CD14-positive monocyte (primary cell): ENCODE data around the gene EXOC4. TPM values are rescaled to one million over a fixed set of nuclear protein-coding genes. Genes with fewer than 3 reads are reported as not detected.

Source experiments
- DNase-seq, 3 donors: peaks; one replicate each; pipeline ENCODE4 v3.0.0-alpha.2; 2011 to 2022
- H2AFZ ChIP-seq: 2 replicates; pipeline ENCODE4 v1.6.0; 2012; ENCODE audit warnings: mild to moderate bottlenecking, low read depth, low read length, inconsistent platforms; ENCODE audit not compliant: insufficient read depth, poor library complexity, severe bottlenecking
- H3K27ac ChIP-seq, 2 donors: 1 replicate in 1 of 2; 2 replicates in 1 of 2; pipeline ENCODE4 v1.5.1; 2012 to 2013; ENCODE audit warnings: low read length in 2 of 2, control low read depth in 1 of 2, inconsistent platforms in 1 of 2, low read depth in 1 of 2, mild to moderate bottlenecking in 1 of 2
- H3K27me3 ChIP-seq, 2 donors: one replicate each; pipeline versions ENCODE4 v1.6.0 to v1.6.1; 2011 to 2013; ENCODE audit warnings: low read length in 2 of 2; ENCODE audit not compliant: control insufficient read depth in 2 of 2, insufficient read depth in 2 of 2
- H3K36me3 ChIP-seq, 2 donors: replicated peaks in 1 of 2; 1 replicate in 1 of 2; 2 replicates in 1 of 2; pipeline versions ENCODE4 v1.5.1 to v1.6.1; 2012 to 2013; ENCODE audit warnings: low read length in 2 of 2, control low read depth in 1 of 2, inconsistent platforms in 1 of 2, mild to moderate bottlenecking in 1 of 2; ENCODE audit not compliant: insufficient read depth in 2 of 2, control insufficient read depth in 1 of 2
- H3K4me1 ChIP-seq, 2 donors: 1 replicate in 1 of 2; 2 replicates in 1 of 2; pipeline versions ENCODE4 v1.5.1 to v1.6.1; 2012 to 2013; ENCODE audit warnings: low read length in 2 of 2, control low read depth in 1 of 2, inconsistent platforms in 1 of 2, mild to moderate bottlenecking in 1 of 2, moderate library complexity in 1 of 2; ENCODE audit not compliant: insufficient read depth in 2 of 2, control insufficient read depth in 1 of 2
- H3K4me2 ChIP-seq: replicated peaks from 2 replicates; pipeline ENCODE3; 2012; ENCODE audit warnings: low read length, moderate library complexity, mild to moderate bottlenecking; ENCODE audit not compliant: poor library complexity, severe bottlenecking; ENCODE audit errors: extremely low read depth
- H3K4me3 ChIP-seq, 3 experiments: fragments of 200-600 bp in 1 of 3; sonication (generic) in 1 of 3; replicated peaks in 1 of 3; 1 replicate in 2 of 3; 2 replicates in 1 of 3; pipeline ENCODE4 v1.5.1; 2011 to 2013; ENCODE audit warnings: low read length in 3 of 3, mild to moderate bottlenecking in 3 of 3, control low read depth in 2 of 3, low read depth in 2 of 3, inconsistent platforms in 1 of 3, moderate library complexity in 1 of 3
- H3K79me2 ChIP-seq: 2 replicates; pipeline ENCODE4 v1.6.0; 2012; ENCODE audit warnings: mild to moderate bottlenecking, control low read depth, inconsistent platforms, low read length, moderate library complexity; ENCODE audit not compliant: insufficient read depth
- H3K9ac ChIP-seq: 2 replicates; pipeline ENCODE4 v1.6.0; 2017; ENCODE audit warnings: low read length, mild to moderate bottlenecking; ENCODE audit not compliant: insufficient read depth, poor library complexity, severe bottlenecking
- H3K9me3 ChIP-seq, 2 donors: replicated peaks in 1 of 2; 1 replicate in 1 of 2; 2 replicates in 1 of 2; pipeline versions ENCODE4 v1.5.1 to v1.6.1; 2012 to 2013; ENCODE audit warnings: low read length in 2 of 2, control low read depth in 1 of 2; ENCODE audit not compliant: control insufficient read depth in 1 of 2, insufficient read depth in 1 of 2
- H4K20me1 ChIP-seq: 2 replicates; pipeline ENCODE4 v1.6.0; 2012; ENCODE audit warnings: mild to moderate bottlenecking, low read length, control low read depth, moderate library complexity; ENCODE audit not compliant: insufficient read depth
- H3K27ac Mint-ChIP-seq, 7 donors: one replicate each; pipeline ENCODE4 v1.8.0; 2020; ENCODE audit warnings: mild to moderate bottlenecking in 7 of 7, mixed read lengths in 7 of 7, moderate library complexity in 6 of 7, inconsistent platforms in 2 of 7
- H3K27me3 Mint-ChIP-seq, 3 donors: one replicate each; pipeline ENCODE4 v1.8.0; 2021 to 2022; ENCODE audit warnings: low read depth in 3 of 3, mild to moderate bottlenecking in 3 of 3, mixed read lengths in 3 of 3, moderate library complexity in 3 of 3, inconsistent platforms in 1 of 3
- H3K36me3 Mint-ChIP-seq, 2 donors: one replicate each; pipeline ENCODE4 v1.8.0; 2020; ENCODE audit warnings: mixed read lengths in 2 of 2, inconsistent platforms in 1 of 2, mild to moderate bottlenecking in 1 of 2
- H3K4me1 Mint-ChIP-seq: one replicate; pipeline ENCODE4 v1.8.0; 2020; ENCODE audit warnings: mild to moderate bottlenecking, mixed read lengths
- H3K4me3 Mint-ChIP-seq, 2 donors: one replicate each; pipeline ENCODE4 v1.8.0; 2020; ENCODE audit warnings: mild to moderate bottlenecking in 2 of 2, mixed read lengths in 2 of 2, moderate library complexity in 1 of 2
- H3K9me3 Mint-ChIP-seq, 7 donors: one replicate each; pipeline ENCODE4 v1.8.0; 2020 to 2022; ENCODE audit warnings: mixed read lengths in 7 of 7, mild to moderate bottlenecking in 6 of 7, moderate library complexity in 6 of 7, inconsistent platforms in 2 of 7
- CTCF ChIP-seq: fragments of 200-600 bp; IDR thresholded peaks from one replicate; pipeline ENCODE4 v1.8.0; 2022; ENCODE audit warnings: antibody characterized with exemption, mild to moderate bottlenecking
- WGBS: methylation state at CpG from one replicate; pipeline ENCODE4 v1.1.5; 2013; ENCODE audit warnings: missing lambda C conversion rate; ENCODE audit not compliant: insufficient coverage; 5-methylcytosine and 5-hydroxymethylcytosine counted together
- intact Hi-C, 2 donors: fragments of 100-400 bp; cut with micrococcal nuclease; formaldehyde crosslinking; loops; one replicate each; pipeline versions ENCODE4 v1.15.0 to v1.15.1; 2023
- polyA plus RNA-seq, 3 donors: library from polyadenylated mRNA; depleted of rRNA in 1 of 3; unstranded in 2 of 3; stranded (reverse) in 1 of 3; fragments of 300-500 nt in 2 of 3; fragments of >200 nt in 1 of 3; fragmentation: Illumina TruSeq in 2 of 3; gene quantifications; 1 replicate in 2 of 3; 2 replicates in 1 of 3; pipeline ENCODE4 v1.2.3, GENCODE V29; 2012 to 2021

EXOC4 gene
- polyA plus RNA-seq, 3 donors: 20.6 to 22.3 (median 22.3) TPM

GRCh38 chr7:133801341-133801740, 548.5 kb downstream of the EXOC4 start:
- Histone ChIP-seq H3K4me3 (no peak overlapping the region), H3K9ac (no peak overlapping the region), H3K36me3 (no peaks in the 10 kb centered on the region), H3K4me1 (no peaks in the 10 kb centered on the region), H3K4me2 (no peak overlapping the region), H4K20me1 (no peaks in the 10 kb centered on the region), H3K27me3 (no peaks in the 10 kb centered on the region), H3K27ac (no peak overlapping the region), H3K79me2 (no peaks in the 10 kb centered on the region), H3K9me3 (no peaks in the 10 kb centered on the region), H2AFZ (no peak overlapping the region)
- WGBS: 75% methylated on average over 4 of the region's 6 CpGs
- DNase-seq: no peak
- no peak overlapping the region for H3K4me3 Mint-ChIP-seq
- TF ChIP-seq CTCF: no peak
- no peak overlapping the region for H3K27ac Mint-ChIP-seq
- H3K36me3 Mint-ChIP-seq: peaks cover 0 to 3% of the 10 kb centered on the region in 2 donors
- no peaks in the 10 kb centered on the region for H3K27me3 Mint-ChIP-seq
- intact Hi-C loops: no loop called here
- no peaks in the 10 kb centered on the region for H3K9me3 Mint-ChIP-seq
- H3K4me1 Mint-ChIP-seq: no peaks in the 10 kb centered on the region

GRCh38 chr7:133804127-133804526, 551.2 kb downstream of the EXOC4 start:
- 89% methylated on average over 1 of the region's 1 CpG for WGBS
- TF ChIP-seq CTCF: no peak
- DNase-seq: no peak
- no peak overlapping the region for H2AFZ ChIP-seq
- H3K4me1 ChIP-seq: no peaks in the 10 kb centered on the region
- H3K27ac ChIP-seq: no peak overlapping the region
- no peak overlapping the region for H3K4me3 ChIP-seq
- intact Hi-C loops: no loop called here
- no peaks in the 10 kb centered on the region for H4K20me1 ChIP-seq
- H3K27me3 ChIP-seq: no peaks in the 10 kb centered on the region
- Mint-ChIP-seq H3K9me3 (no peaks in the 10 kb centered on the region), H3K4me3 (no peak overlapping the region), H3K27ac (no peak overlapping the region), H3K36me3 (peaks cover 0 to 3% of the 10 kb centered on the region in 2 donors), H3K4me1 (no peaks in the 10 kb centered on the region), H3K27me3 (no peaks in the 10 kb centered on the region)
- no peaks in the 10 kb centered on the region for H3K36me3 ChIP-seq
- H3K4me2 ChIP-seq: no peak overlapping the region
- no peaks in the 10 kb centered on the region for H3K9me3 ChIP-seq
- H3K79me2 ChIP-seq: no peaks in the 10 kb centered on the region
- H3K9ac ChIP-seq: no peak overlapping the region
